ENCODE measurements around the gene PPIL6. TPM values are rescaled to one million over a fixed set of nuclear protein-coding genes. Genes with fewer than 3 reads are reported as not detected.

Gene PPIL6
- total RNA-seq, 4 donors from 2014 or later, result 0.59 to 18.0 (median 4.6) TPM

GRCh38 chr6:109473120-109473519 is 32.7 kb upstream of the PPIL6 start:
- TF ChIP-seq POLR2A (IDR thresholded peaks at IDR 0.05), result no peak
- no peak for TF ChIP-seq CTCF (IDR thresholded peaks at IDR 0.05)
- no peak overlapping the region for H3K27ac ChIP-seq
- H3K9me3 ChIP-seq, result no peaks in the 10 kb centered on the region
- intact Hi-C loops (cut with DNase I; ENCODE audit: low total_unique reads), result no loop called here
- no peaks in the 10 kb centered on the region for H3K27me3 ChIP-seq
- no peak for DNase-seq
- no peaks in the 10 kb centered on the region for H3K36me3 ChIP-seq
- H3K4me1 ChIP-seq, result no peaks in the 10 kb centered on the region
- H3K4me3 ChIP-seq, result no peak overlapping the region

- no peaks in the 10 kb centered on the region for H3K4me1 ChIP-seq
- intact Hi-C loops (cut with DNase I; ENCODE audit: low total_unique reads), result no loop called here
- H3K27ac ChIP-seq, result no peak overlapping the region
- no peaks in the 10 kb centered on the region for H3K27me3 ChIP-seq
- TF ChIP-seq POLR2A (IDR thresholded peaks at IDR 0.05), result no peak
- TF ChIP-seq CTCF (IDR thresholded peaks at IDR 0.05), result no peak
- H3K9me3 ChIP-seq, result no peaks in the 10 kb centered on the region
- no peak for DNase-seq
- no peak overlapping the region for H3K4me3 ChIP-seq
- H3K36me3 ChIP-seq, result no peaks in the 10 kb centered on the region
Measured at GRCh38 chr6:109472132-109472995, 31.9 kb upstream of the PPIL6 start.

GRCh38 chr6:109471105-109471810 is 30.8 kb upstream of the PPIL6 start:
- H3K36me3 ChIP-seq, result no peaks in the 10 kb centered on the region

GRCh38 chr6:109469591-109470189 is 29.3 kb upstream of the PPIL6 start:
- intact Hi-C loops (cut with DNase I; ENCODE audit: low total_unique reads), result no loop called here

More at GRCh38 chr6:109471105-109471810, 30.8 kb upstream of the PPIL6 start:
- no peak overlapping the region for H3K4me3 ChIP-seq
- no peaks in the 10 kb centered on the region for H3K27me3 ChIP-seq
- H3K27ac ChIP-seq, result no peak overlapping the region
- no peak for DNase-seq
- H3K4me1 ChIP-seq, result no peaks in the 10 kb centered on the region
- H3K9me3 ChIP-seq, result no peaks in the 10 kb centered on the region
- intact Hi-C loops (cut with DNase I; ENCODE audit: low total_unique reads), result no loop called here
- TF ChIP-seq POLR2A (IDR thresholded peaks at IDR 0.05) (no peak), CTCF (IDR thresholded peaks at IDR 0.05) (no peak)

More at GRCh38 chr6:109469591-109470189, 29.3 kb upstream of the PPIL6 start:
- no peak for TF ChIP-seq CTCF (IDR thresholded peaks at IDR 0.05)
- no peak for TF ChIP-seq POLR2A (IDR thresholded peaks at IDR 0.05)
- H3K9me3 ChIP-seq, result no peaks in the 10 kb centered on the region
- H3K27ac ChIP-seq, result no peak overlapping the region
- H3K36me3 ChIP-seq, result no peaks in the 10 kb centered on the region
- no peak for DNase-seq
- no peaks in the 10 kb centered on the region for H3K4me1 ChIP-seq
- no peaks in the 10 kb centered on the region for H3K27me3 ChIP-seq
- no peak overlapping the region for H3K4me3 ChIP-seq
